22Rv1 (cell line): ENCODE data around the gene C7orf33.

ENCODE experiments used
- H3K27ac ChIP-seq: fragments of 450-650 bp; 2 replicates; pipeline ENCODE4 v1.5.1; 2017
- ZFX ChIP-seq: fragments of 450-650 bp; IDR thresholded peaks from 2 replicates; pipeline ENCODE4 v1.6.1; 2017; ENCODE audit warnings: antibody characterized with exemption, borderline replicate concordance
- TF ChIP-seq, protein P1 (sequence below): fragments of 450-650 bp; IDR thresholded peaks from 2 replicates; pipeline ENCODE4 v1.5.1; 2017; ENCODE audit warnings: mild to moderate bottlenecking

C7orf33 gene

DNA sequence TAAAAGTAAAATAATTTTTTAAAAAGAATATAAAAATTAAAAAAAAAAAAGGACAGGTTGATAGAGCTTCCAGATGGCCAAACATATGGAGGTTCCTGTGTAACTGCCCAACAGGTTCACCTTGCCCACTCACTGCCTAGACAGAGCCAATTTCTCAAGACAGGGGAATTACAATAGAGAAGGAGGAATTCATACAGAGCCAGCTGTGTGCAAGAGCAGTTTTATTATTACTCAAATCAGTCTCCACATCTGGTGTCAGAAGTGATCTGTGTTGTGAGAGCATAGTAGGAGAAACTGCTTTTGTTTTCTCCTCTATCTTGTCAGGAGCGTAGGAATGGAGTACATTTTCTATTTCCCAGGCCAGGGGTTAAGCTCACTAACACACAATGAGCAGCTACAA is 31.0 kb downstream of the C7orf33 start:
- no peak overlapping the region for H3K27ac ChIP-seq
- TF ChIP-seq, protein P1, sequence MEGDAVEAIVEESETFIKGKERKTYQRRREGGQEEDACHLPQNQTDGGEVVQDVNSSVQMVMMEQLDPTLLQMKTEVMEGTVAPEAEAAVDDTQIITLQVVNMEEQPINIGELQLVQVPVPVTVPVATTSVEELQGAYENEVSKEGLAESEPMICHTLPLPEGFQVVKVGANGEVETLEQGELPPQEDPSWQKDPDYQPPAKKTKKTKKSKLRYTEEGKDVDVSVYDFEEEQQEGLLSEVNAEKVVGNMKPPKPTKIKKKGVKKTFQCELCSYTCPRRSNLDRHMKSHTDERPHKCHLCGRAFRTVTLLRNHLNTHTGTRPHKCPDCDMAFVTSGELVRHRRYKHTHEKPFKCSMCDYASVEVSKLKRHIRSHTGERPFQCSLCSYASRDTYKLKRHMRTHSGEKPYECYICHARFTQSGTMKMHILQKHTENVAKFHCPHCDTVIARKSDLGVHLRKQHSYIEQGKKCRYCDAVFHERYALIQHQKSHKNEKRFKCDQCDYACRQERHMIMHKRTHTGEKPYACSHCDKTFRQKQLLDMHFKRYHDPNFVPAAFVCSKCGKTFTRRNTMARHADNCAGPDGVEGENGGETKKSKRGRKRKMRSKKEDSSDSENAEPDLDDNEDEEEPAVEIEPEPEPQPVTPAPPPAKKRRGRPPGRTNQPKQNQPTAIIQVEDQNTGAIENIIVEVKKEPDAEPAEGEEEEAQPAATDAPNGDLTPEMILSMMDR: no peak
- no peak for TF ChIP-seq ZFX

DNA sequence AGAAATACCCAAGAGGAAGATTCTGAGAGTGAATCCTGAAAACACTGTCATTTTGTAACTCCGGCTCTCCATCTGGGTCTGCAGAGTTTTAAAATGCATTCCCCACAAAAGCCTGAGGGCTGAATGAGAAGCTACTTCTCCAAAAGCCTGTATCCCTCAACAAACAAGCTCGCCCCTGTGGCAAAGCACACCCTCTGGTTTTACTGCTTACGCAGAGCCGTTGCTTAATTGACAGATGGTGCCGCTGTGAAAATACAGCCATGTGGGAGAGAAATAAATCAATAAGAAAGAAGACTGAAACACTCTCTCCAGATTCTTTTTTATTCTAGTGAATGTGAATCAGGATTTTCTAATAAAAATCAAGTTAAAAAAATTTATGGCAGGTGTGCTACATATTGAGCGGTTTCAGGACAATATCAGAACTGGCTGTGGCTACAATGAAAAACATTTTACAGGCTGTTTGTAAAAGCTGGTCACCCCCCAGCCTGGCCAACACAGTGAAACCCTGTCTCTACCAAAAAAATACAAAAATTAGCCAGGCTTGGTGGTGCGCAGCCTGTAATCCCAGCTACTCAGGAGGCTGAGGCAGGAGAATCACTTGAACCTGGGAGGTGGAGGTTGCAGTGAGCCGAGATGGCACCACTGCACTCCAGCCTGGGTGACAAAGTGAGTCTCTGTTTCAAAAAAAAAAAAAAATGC is 32.5 kb downstream of the C7orf33 start:
- no peak overlapping the region for H3K27ac ChIP-seq
- TF ChIP-seq ZFX: no peak
- TF ChIP-seq, protein P1: no peak

DNA sequence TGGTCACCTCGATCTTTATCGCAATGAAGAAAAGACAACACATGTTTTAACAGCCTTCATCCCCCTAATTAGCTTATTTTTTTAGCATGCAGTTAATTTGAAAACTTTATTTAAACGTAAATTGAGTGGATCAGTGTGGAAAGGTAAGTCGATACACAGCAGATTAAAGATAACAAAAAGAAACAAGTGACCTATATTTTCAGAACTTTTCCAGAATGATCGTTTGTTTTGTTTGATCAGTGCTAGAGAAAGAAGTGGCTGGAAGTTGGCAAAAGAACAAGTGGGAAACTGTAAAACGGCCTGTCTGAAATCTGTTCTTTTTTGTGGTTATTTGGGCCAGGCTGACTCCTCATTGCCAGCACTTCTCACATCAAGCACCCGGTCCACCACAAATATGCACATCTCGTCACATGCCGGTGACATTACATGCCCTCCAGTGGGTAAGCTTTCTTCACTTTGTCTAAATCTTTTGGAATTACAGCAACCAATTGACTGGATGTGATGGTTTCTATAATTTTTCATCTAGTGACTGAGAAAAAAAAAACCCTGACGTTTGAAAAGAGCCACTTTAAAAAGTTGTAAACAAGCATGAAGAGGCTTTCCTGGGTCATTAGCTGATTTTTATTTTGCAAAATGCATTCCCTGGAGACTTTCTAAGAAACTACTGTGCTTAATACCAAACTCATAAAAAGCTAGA is 33.2 kb downstream of the C7orf33 start:
- no peak overlapping the region for H3K27ac ChIP-seq
- TF ChIP-seq ZFX: no peak
- TF ChIP-seq, protein P1: no peak

DNA sequence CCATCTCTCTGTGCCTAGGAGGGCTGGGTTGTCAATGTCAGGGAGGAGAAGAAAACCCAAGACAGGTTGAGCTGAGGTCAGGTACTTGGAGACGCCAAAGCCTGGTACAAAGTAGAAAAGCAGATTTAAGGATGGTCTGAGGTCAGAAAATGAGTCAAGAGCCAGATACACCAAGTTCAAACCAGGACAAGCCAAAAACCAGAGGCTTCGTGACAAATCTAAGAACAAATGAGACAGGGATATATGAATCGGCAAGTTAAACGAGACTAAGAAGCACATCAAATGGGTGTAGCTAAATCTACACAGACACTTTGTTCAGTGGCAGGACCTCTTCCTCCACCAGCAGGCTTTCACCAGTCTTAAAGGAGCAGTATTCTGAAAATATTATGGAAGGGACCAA is 34.2 kb downstream of the C7orf33 start:
- TF ChIP-seq ZFX: no peak
- TF ChIP-seq, protein P1: no peak
- H3K27ac ChIP-seq: no peak overlapping the region

DNA sequence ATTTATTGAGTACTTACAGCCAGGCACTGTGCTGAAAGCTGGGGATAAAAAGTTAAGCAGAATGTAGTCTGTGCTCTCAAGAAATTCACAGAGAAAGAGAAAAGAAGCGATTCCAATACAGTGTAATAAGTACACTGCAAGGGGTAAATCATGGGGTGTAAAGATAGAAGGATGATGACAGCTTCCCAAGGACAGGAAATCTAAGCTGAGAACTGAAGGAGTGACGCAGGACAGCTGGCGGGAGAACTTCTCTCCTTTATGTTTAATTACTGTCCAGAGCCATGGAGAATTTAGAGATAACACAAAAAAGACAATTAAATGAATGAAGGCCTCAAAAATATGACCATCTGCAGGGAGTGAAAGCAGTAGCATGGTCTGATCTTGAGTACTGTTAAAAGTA is 34.8 kb downstream of the C7orf33 start:
- H3K27ac ChIP-seq: no peak overlapping the region
- TF ChIP-seq ZFX: no peak
- TF ChIP-seq, protein P1: no peak

DNA sequence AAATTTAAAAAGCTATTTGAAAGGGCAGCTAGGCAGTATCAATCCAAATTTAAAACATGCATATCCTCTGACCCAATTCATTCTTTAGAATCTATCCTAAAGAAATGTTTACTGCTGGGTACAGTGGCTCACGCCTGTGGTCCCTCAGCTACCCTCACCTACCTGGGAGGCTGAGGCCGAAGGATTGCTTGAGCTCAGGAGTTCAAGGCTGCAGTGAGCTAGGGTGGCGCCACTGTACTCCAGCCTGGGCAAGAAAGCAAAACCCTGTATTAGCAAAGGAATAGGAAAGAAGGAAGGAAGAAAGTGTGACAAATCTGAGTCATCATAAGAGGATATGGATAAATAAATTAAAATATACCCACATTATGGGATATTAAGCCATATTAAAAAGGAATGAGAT is 36.3 kb downstream of the C7orf33 start:
- no peak overlapping the region for H3K27ac ChIP-seq
- TF ChIP-seq, protein P1: 0 out of 2 replicates have a peak, but pooled peaks have one; percentile 17
- no peak for TF ChIP-seq ZFX

DNA sequence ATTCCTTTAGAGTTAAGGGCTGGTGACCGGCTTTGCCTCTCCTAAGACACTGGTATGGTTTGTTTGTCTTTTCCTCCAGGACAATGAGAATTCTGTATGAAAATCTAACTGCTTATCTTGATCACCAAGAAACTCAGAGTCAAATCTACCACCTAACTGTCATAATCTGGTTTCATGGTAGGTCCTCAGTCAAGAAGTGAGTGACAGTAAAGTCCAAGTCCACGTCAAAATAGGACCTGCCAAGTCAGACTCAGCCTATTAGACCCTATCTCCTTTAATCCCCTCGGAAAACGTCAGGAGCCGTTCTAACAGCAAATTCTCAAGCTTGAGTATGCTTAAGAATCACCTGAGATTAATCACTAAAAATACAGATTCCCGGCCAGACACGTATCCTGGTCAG is 37.4 kb downstream of the C7orf33 start:
- TF ChIP-seq, protein P1: no peak
- no peak for TF ChIP-seq ZFX
- no peak overlapping the region for H3K27ac ChIP-seq
